ENCODE data around the gene SGMS1.

DNA sequence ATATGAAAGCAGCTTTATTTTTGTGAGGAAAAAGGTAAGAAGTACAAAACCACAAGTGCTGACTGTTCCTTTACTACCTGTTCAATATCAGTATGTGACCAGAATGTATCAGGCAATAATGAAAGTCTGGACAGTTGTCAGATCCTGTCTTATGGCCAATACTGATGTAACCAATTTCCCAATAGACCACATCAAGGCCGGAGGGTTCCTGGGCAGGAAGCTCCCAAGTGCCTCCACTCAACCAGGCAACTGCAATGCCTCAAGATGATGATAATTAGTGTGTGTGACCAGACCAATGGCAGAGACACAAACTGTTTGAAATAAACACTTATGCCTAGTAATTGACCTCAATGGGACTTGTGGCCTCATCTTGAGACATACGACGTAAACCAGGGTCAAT lies 223.1 kb downstream of the SGMS1 start:
- TF ChIP-seq, protein P1, sequence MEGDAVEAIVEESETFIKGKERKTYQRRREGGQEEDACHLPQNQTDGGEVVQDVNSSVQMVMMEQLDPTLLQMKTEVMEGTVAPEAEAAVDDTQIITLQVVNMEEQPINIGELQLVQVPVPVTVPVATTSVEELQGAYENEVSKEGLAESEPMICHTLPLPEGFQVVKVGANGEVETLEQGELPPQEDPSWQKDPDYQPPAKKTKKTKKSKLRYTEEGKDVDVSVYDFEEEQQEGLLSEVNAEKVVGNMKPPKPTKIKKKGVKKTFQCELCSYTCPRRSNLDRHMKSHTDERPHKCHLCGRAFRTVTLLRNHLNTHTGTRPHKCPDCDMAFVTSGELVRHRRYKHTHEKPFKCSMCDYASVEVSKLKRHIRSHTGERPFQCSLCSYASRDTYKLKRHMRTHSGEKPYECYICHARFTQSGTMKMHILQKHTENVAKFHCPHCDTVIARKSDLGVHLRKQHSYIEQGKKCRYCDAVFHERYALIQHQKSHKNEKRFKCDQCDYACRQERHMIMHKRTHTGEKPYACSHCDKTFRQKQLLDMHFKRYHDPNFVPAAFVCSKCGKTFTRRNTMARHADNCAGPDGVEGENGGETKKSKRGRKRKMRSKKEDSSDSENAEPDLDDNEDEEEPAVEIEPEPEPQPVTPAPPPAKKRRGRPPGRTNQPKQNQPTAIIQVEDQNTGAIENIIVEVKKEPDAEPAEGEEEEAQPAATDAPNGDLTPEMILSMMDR (conservative IDR thresholded peaks at IDR 0.05 in 1 of 2, IDR thresholded peaks at IDR 0.05 in 1 of 2; ENCODE audit: low read depth in 1 of 2, low read length in 2 of 2) = no peak
- TF ChIP-seq EZH2 (IDR thresholded peaks at IDR 0.05; ENCODE audit: low read length, missing control alignments) = no peak
